Endodermal cell (in vitro differentiated cells): Measurements from ENCODE around the gene PPP2R2B. TPM values are rescaled to one million over a fixed set of nuclear protein-coding genes. Genes with fewer than 3 reads are reported as not detected.

Source experiments
- DNase-seq: peaks from one replicate; pipeline ENCODE4 v3.0.0-alpha.2; 2017
- H3K27ac ChIP-seq: 2 replicates; pipeline ENCODE4 v1.5.1; 2013; ENCODE audit warnings: mild to moderate bottlenecking, low read depth, low read length, moderate library complexity
- H3K27me3 ChIP-seq: 2 replicates; pipeline ENCODE4 v1.6.1; 2013; ENCODE audit warnings: mild to moderate bottlenecking, low read length, moderate library complexity; ENCODE audit not compliant: insufficient read depth, control insufficient read depth, poor library complexity, severe bottlenecking
- H3K36me3 ChIP-seq: 2 replicates; pipeline ENCODE4 v1.7.0; 2013; ENCODE audit warnings: mild to moderate bottlenecking, low read length, moderate library complexity; ENCODE audit not compliant: control insufficient read depth, insufficient read depth
- H3K4me1 ChIP-seq: one replicate; pipeline ENCODE4 v1.7.0; 2013; ENCODE audit warnings: low read length; ENCODE audit not compliant: control insufficient read depth, insufficient read depth
- H3K4me3 ChIP-seq: 2 replicates; pipeline ENCODE4 v1.5.1; 2013; ENCODE audit warnings: mild to moderate bottlenecking, low read length, moderate library complexity
- H3K9ac ChIP-seq: 2 replicates; pipeline ENCODE4 v1.6.1; 2013; ENCODE audit warnings: mild to moderate bottlenecking, low read length, moderate library complexity; ENCODE audit not compliant: poor library complexity, severe bottlenecking; ENCODE audit errors: extremely low read depth
- H3K9me3 ChIP-seq: 2 replicates; pipeline ENCODE4 v1.6.1; 2013; ENCODE audit warnings: mild to moderate bottlenecking, low read length, moderate library complexity; ENCODE audit not compliant: control insufficient read depth
- H3K27ac Mint-ChIP-seq: 2 replicates; pipeline ENCODE4 v1.8.0; 2020; ENCODE audit warnings: mixed read lengths
- H3K27me3 Mint-ChIP-seq: 2 replicates; pipeline ENCODE4 v1.8.0; 2021; ENCODE audit warnings: mild to moderate bottlenecking, mixed read lengths; ENCODE audit not compliant: insufficient read depth
- H3K36me3 Mint-ChIP-seq: 2 replicates; pipeline ENCODE4 v1.8.0; 2020; ENCODE audit warnings: low read depth, mixed read lengths
- H3K4me1 Mint-ChIP-seq: 2 replicates; pipeline ENCODE4 v1.8.0; 2020; ENCODE audit warnings: mixed read lengths
- H3K4me3 Mint-ChIP-seq: 2 replicates; pipeline ENCODE4 v1.8.0; 2020; ENCODE audit warnings: mild to moderate bottlenecking, moderate library complexity, mixed read lengths
- H3K9me3 Mint-ChIP-seq: 2 replicates; pipeline ENCODE4 v1.8.0; 2020; ENCODE audit warnings: mild to moderate bottlenecking, mixed read lengths
- WGBS, 2 experiments: methylation state at CpG; one replicate each; pipeline versions ENCODE4 v1.1.5 to v1.1.7; 2013; ENCODE audit warnings: missing lambda C conversion rate in 2 of 2, mixed read lengths in 1 of 2; ENCODE audit not compliant: insufficient coverage in 1 of 2, insufficient read length in 1 of 2; 5-methylcytosine and 5-hydroxymethylcytosine counted together
- total RNA-seq, 2 donors: library from RNA; stranded (reverse); fragmentation: NEBNext Ultra II Directional in 1 of 2; extraction: Animal tissue kit (Norgen Biotek cat#: 25700) in 1 of 2; gene quantifications; 2 replicates in 1 of 2; 3 replicates in 1 of 2; pipeline ENCODE4 v1.2.1, GENCODE V29; 2021
- TF ChIP-seq, protein P1 (sequence below): fragments of 200-600 bp; sonication (generic); conservative IDR thresholded peaks from 2 replicates; pipeline ENCODE4 v1.5.0; 2021; ENCODE audit warnings: antibody characterized with exemption, mild to moderate bottlenecking

The PPP2R2B gene
- total RNA-seq, 2 donors from 2014 or later, result 3.3 to 8.0 TPM

GRCh38 chr5:146726891-146727290 lies 151.7 kb downstream of the PPP2R2B start:
- Histone ChIP-seq H3K9me3 (peaks cover 29% of the 10 kb centered on the region), H3K9ac (no peak overlapping the region), H3K27ac (no peak overlapping the region), H3K4me1 (no peaks in the 10 kb centered on the region), H3K27me3 (no peaks in the 10 kb centered on the region), H3K4me3 (no peak overlapping the region), H3K36me3 (no peaks in the 10 kb centered on the region)
- H3K36me3 Mint-ChIP-seq, result peaks cover 22% of the 10 kb centered on the region
- no peaks in the 10 kb centered on the region for H3K4me1 Mint-ChIP-seq
- no peak overlapping the region for H3K27ac Mint-ChIP-seq
- H3K9me3 Mint-ChIP-seq, result peaks cover 38% of the 10 kb centered on the region
- WGBS, 2 experiments, result 73% methylated on average over 1 of the region's 1 CpG; no CpG with 5 or more reads in 1 of the 2 experiments
- TF ChIP-seq, protein P1, sequence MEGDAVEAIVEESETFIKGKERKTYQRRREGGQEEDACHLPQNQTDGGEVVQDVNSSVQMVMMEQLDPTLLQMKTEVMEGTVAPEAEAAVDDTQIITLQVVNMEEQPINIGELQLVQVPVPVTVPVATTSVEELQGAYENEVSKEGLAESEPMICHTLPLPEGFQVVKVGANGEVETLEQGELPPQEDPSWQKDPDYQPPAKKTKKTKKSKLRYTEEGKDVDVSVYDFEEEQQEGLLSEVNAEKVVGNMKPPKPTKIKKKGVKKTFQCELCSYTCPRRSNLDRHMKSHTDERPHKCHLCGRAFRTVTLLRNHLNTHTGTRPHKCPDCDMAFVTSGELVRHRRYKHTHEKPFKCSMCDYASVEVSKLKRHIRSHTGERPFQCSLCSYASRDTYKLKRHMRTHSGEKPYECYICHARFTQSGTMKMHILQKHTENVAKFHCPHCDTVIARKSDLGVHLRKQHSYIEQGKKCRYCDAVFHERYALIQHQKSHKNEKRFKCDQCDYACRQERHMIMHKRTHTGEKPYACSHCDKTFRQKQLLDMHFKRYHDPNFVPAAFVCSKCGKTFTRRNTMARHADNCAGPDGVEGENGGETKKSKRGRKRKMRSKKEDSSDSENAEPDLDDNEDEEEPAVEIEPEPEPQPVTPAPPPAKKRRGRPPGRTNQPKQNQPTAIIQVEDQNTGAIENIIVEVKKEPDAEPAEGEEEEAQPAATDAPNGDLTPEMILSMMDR, result no peak
- no peaks in the 10 kb centered on the region for H3K27me3 Mint-ChIP-seq
- H3K4me3 Mint-ChIP-seq, result no peak overlapping the region
- DNase-seq, result no peak

GRCh38 chr5:146726020-146726419 lies 152.5 kb downstream of the PPP2R2B start:
- H3K36me3 Mint-ChIP-seq, result peaks cover 22% of the 10 kb centered on the region
- TF ChIP-seq, protein P1, result no peak
- Histone ChIP-seq H3K27me3 (no peaks in the 10 kb centered on the region), H3K9ac (no peak overlapping the region), H3K4me1 (no peaks in the 10 kb centered on the region), H3K9me3 (peaks cover 23% of the 10 kb centered on the region), H3K27ac (no peak overlapping the region), H3K36me3 (no peaks in the 10 kb centered on the region), H3K4me3 (no peak overlapping the region)
- H3K9me3 Mint-ChIP-seq, result peaks cover 33% of the 10 kb centered on the region
- no peak for DNase-seq
- H3K4me3 Mint-ChIP-seq, result no peak overlapping the region
- H3K4me1 Mint-ChIP-seq, result no peaks in the 10 kb centered on the region
- WGBS, 2 experiments, result 85% methylated on average over 2 of the region's 2 CpGs; no CpG with 5 or more reads in 1 of the 2 experiments
- H3K27ac Mint-ChIP-seq, result no peak overlapping the region
- no peaks in the 10 kb centered on the region for H3K27me3 Mint-ChIP-seq

GRCh38 chr5:146725025-146725424 lies 153.5 kb downstream of the PPP2R2B start:
- H3K27me3 Mint-ChIP-seq, result no peaks in the 10 kb centered on the region
- H3K36me3 ChIP-seq, result no peaks in the 10 kb centered on the region
- H3K36me3 Mint-ChIP-seq, result peaks cover 13% of the 10 kb centered on the region
- H3K9ac ChIP-seq, result no peak overlapping the region
- H3K4me1 ChIP-seq, result no peaks in the 10 kb centered on the region
- WGBS, 2 experiments, result 84 to 87% methylated on average over 3 to 4 of the region's 4 CpGs
- no peak overlapping the region for H3K27ac Mint-ChIP-seq
- no peak overlapping the region for H3K4me3 ChIP-seq
- peaks cover 24% of the 10 kb centered on the region for H3K9me3 Mint-ChIP-seq
- H3K4me3 Mint-ChIP-seq, result no peak overlapping the region
- no peak for DNase-seq
- TF ChIP-seq, protein P1, result no peak
- H3K9me3 ChIP-seq, result peaks cover 16% of the 10 kb centered on the region
- no peaks in the 10 kb centered on the region for H3K27me3 ChIP-seq
- no peak overlapping the region for H3K27ac ChIP-seq
- no peaks in the 10 kb centered on the region for H3K4me1 Mint-ChIP-seq
